Measurements from ENCODE around the gene SEZ6L. TPM values are rescaled to one million over a fixed set of nuclear protein-coding genes. Genes with fewer than 3 reads are reported as not detected.

The SEZ6L gene
- total RNA-seq, 1 experiment from 2014 or later = not detected

DNA sequence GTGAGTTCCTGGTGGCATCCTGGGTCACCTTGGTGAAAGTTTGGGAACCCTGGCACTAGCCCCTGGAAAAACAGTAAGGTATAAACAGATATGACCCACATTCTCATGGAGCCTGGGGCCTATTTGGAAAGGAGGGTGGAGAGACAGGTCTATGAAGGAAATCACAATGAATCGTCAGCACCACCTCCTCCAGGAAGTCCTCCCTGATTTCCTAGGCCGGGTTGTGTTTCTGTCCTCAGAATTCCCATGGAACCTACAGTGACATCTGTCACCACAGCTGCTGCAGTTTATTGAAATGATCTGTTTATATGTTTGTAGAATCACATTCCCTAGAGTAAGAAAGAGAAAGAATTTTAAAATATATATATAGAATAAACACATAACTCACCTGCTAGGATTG is 188.0 kb downstream of the SEZ6L start:
- intact Hi-C loops (cut with micrococcal nuclease) = no loop called here
- TF ChIP-seq YY1 (IDR thresholded peaks at IDR 0.05; ENCODE audit: extremely low read depth, insufficient replicate concordance, low read depth, low read length) (no peak), SP1 (IDR thresholded peaks at IDR 0.05; ENCODE audit: low read depth) (no peak), POLR2A (IDR thresholded peaks at IDR 0.05; ENCODE audit: borderline replicate concordance, extremely low read depth, insufficient read depth, insufficient read length) (no peak)
- Histone ChIP-seq H3K4me3 (replicated peaks in 1 of 2; ENCODE audit: low read depth in 1 of 2, low read length in 2 of 2) (no peak overlapping the region), H3K79me2 (ENCODE audit: insufficient read depth, low read length) (no peaks in the 10 kb centered on the region), H4K20me1 (ENCODE audit: insufficient read depth) (no peaks in the 10 kb centered on the region), H3K27me3 (ENCODE audit: insufficient read depth, low read length) (peaks cover 3% of the 10 kb centered on the region; the same call in 1 of the 2 replicates), H3K4me1 (ENCODE audit: control insufficient read depth in 1 of 2, insufficient read depth in 2 of 2, low read length in 2 of 2) (peaks cover 6 to 14% of the 10 kb centered on the region in 2 experiments; a peak in 3 of 4 replicates), H3K36me3 (ENCODE audit: control insufficient read depth in 1 of 2, insufficient read depth in 2 of 2, low read length in 2 of 2) (no peaks in the 10 kb centered on the region), H3K9me3 (ENCODE audit: control insufficient read depth in 1 of 2, insufficient read depth in 1 of 2, low read depth in 1 of 2, low read length in 2 of 2) (no peaks in the 10 kb centered on the region), H2AFZ (ENCODE audit: low read depth, low read length, poor library complexity, severe bottlenecking) (no peak overlapping the region), H3K27ac (ENCODE audit: low read depth, low read length) (no peak overlapping the region), H3K9ac (ENCODE audit: low read length) (no peak overlapping the region), H3K9me2 (ENCODE audit: insufficient read depth) (no peaks in the 10 kb centered on the region), H3K4me2 (ENCODE audit: low read length) (no peak overlapping the region)
- POLR2A ChIA-PET = no interaction called here
- no TSS peak for BruUV-seq (replicated peaks)
- RAD21 ChIA-PET (ENCODE audit: low non-redundant PET in 1 of 2, low total read pairs in 2 of 2, uncharacterized antibody in 2 of 2, unreplicated experiment in 2 of 2) = no interaction called here
- DNase-seq (ENCODE audit: low read depth, low spot score) (no peak), ATAC-seq (no peak)
- CTCF ChIA-PET = interaction anchor here (0.8 to 1.4 kb wide), 4 partner anchors 10 to 322 kb away, joined by 3 to 5 read pairs (median 4); no protein-coding TSS in a partner anchor

DNA sequence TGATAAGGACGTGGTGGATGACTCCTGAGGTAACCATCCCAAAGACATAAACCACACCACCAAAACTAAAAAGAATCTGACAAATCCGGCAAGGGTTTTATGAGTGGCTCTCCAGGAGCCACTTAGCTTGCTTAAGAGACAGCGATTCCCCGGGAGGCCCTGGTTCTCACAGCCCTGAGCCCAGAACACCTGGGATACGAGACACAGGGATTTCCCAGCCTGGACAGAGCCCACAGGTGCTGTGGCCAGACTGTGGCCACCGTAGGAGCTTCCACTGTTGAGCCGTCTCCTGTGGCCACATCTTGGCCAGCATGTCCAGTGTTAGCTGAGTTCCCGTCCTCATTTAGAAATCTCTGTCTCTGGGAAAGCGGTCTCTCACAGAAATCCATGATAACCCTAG is 188.6 kb downstream of the SEZ6L start:
- ChIA-PET POLR2A (no interaction called here), RAD21 (ENCODE audit: low non-redundant PET in 1 of 2, low total read pairs in 2 of 2, uncharacterized antibody in 2 of 2, unreplicated experiment in 2 of 2) (no interaction called here), CTCF (interaction anchor here (0.8 to 1.4 kb wide), 4 partner anchors 9 to 308 kb away, joined by 3 to 4 read pairs (median 4); no protein-coding TSS in a partner anchor)
- H3K9ac ChIP-seq (ENCODE audit: low read length) = no peak overlapping the region
- H3K27me3 ChIP-seq (ENCODE audit: insufficient read depth, low read length) = peaks cover 3% of the 10 kb centered on the region; the same call in 1 of the 2 replicates
- TF ChIP-seq EGR1 (IDR thresholded peaks at IDR 0.05; ENCODE audit: low read depth) = no peak
- no peak for TF ChIP-seq CEBPB (IDR thresholded peaks at IDR 0.05; ENCODE audit: low read depth)
- no peak for TF ChIP-seq POLR2A (IDR thresholded peaks at IDR 0.05; ENCODE audit: borderline replicate concordance, extremely low read depth, insufficient read depth, insufficient read length)
- H3K9me2 ChIP-seq (ENCODE audit: insufficient read depth) = no peaks in the 10 kb centered on the region
- no peak for DNase-seq (ENCODE audit: low read depth, low spot score)
- H3K79me2 ChIP-seq (ENCODE audit: insufficient read depth, low read length) = no peaks in the 10 kb centered on the region
- intact Hi-C loops (cut with micrococcal nuclease) = no loop called here
- no peak overlapping the region for H2AFZ ChIP-seq (ENCODE audit: low read depth, low read length, poor library complexity, severe bottlenecking)
- no peaks in the 10 kb centered on the region for H4K20me1 ChIP-seq (ENCODE audit: insufficient read depth)
- H3K4me1 ChIP-seq (ENCODE audit: control insufficient read depth in 1 of 2, insufficient read depth in 2 of 2, low read length in 2 of 2) = peaks cover 6 to 14% of the 10 kb centered on the region in 2 experiments; a peak in 3 of 4 replicates
- H3K9me3 ChIP-seq (ENCODE audit: control insufficient read depth in 1 of 2, insufficient read depth in 1 of 2, low read depth in 1 of 2, low read length in 2 of 2) = no peaks in the 10 kb centered on the region
- H3K27ac ChIP-seq (ENCODE audit: low read depth, low read length) = no peak overlapping the region
- ATAC-seq = no peak
- no peak overlapping the region for H3K4me2 ChIP-seq (ENCODE audit: low read length)
- no TSS peak for BruUV-seq (replicated peaks)
- H3K4me3 ChIP-seq (replicated peaks in 1 of 2; ENCODE audit: low read depth in 1 of 2, low read length in 2 of 2) = no peak overlapping the region
- H3K36me3 ChIP-seq (ENCODE audit: control insufficient read depth in 1 of 2, insufficient read depth in 2 of 2, low read length in 2 of 2) = no peaks in the 10 kb centered on the region

Data from HCT116 (cell line).